Suprapubic skin (tissue), 4 donors: ENCODE data around the gene IL1B. TPM values are rescaled to one million over a fixed set of nuclear protein-coding genes. Genes with fewer than 3 reads are reported as not detected.

Source experiments
- DNase-seq, 2 donors: peaks; one replicate each; pipeline ENCODE4 v3.0.0-alpha.2; 2019; ENCODE audit warnings: low spot score in 2 of 2
- H3K27ac ChIP-seq: fragments of 200-600 bp; sonication (generic); one replicate; pipeline ENCODE4 v1.5.1; 2019
- H3K27me3 ChIP-seq: fragments of 200-600 bp; sonication (generic); one replicate; pipeline ENCODE4 v1.5.1; 2019
- H3K36me3 ChIP-seq: fragments of 200-600 bp; sonication (generic); one replicate; pipeline ENCODE4 v1.5.1; 2019
- H3K4me1 ChIP-seq: fragments of 200-600 bp; sonication (generic); one replicate; pipeline ENCODE4 v1.5.1; 2019
- H3K4me3 ChIP-seq: fragments of 200-600 bp; sonication (generic); one replicate; pipeline ENCODE4 v1.5.1; 2019; ENCODE audit warnings: mild to moderate bottlenecking
- H3K9me3 ChIP-seq: fragments of 200-600 bp; sonication (generic); one replicate; pipeline ENCODE4 v1.5.1; 2019
- CTCF ChIP-seq, 2 donors: fragments of 200-600 bp in 1 of 2; fragments of 450-650 bp in 1 of 2; sonication (generic) in 1 of 2; IDR thresholded peaks; one replicate each; pipeline ENCODE4 v1.5.1; 2016 to 2019; ENCODE audit warnings: antibody characterized with exemption in 2 of 2, mild to moderate bottlenecking in 1 of 2, moderate library complexity in 1 of 2
- EP300 ChIP-seq: sonication (generic); formaldehyde crosslinking; IDR thresholded peaks from one replicate; pipeline ENCODE4 v1.6.1; 2017; ENCODE audit warnings: antibody characterized with exemption
- POLR2A ChIP-seq, 2 donors: fragments of 450-650 bp; IDR thresholded peaks; one replicate each; pipeline ENCODE4 v1.6.1; 2017; ENCODE audit warnings: antibody characterized with exemption in 2 of 2, mild to moderate bottlenecking in 2 of 2, moderate library complexity in 2 of 2
- POLR2AphosphoS5 ChIP-seq, 3 donors: sonication (generic); formaldehyde crosslinking; IDR thresholded peaks; one replicate each; pipeline ENCODE4 v1.6.1; 2017; ENCODE audit warnings: antibody characterized with exemption in 3 of 3
- WGBS: methylation state at CpG from one replicate; pipeline ENCODE4 v1.1.5; 2018; 5-methylcytosine and 5-hydroxymethylcytosine counted together
- total RNA-seq, 4 donors: library from RNA; depleted of rRNA; stranded (reverse); fragments of >200 nt; gene quantifications; one replicate each; pipeline ENCODE4 v1.1.0, GENCODE V29; 2016

The IL1B gene
- total RNA-seq, 4 donors from 2014 or later, result 1.2 TPM; not detected in 3

- Histone ChIP-seq H3K36me3 (no peaks in the 10 kb centered on the region), H3K4me1 (peaks cover 4% of the 10 kb centered on the region), H3K4me3 (no peak overlapping the region), H3K27ac (no peak overlapping the region), H3K9me3 (no peaks in the 10 kb centered on the region), H3K27me3 (no peaks in the 10 kb centered on the region)
- TF ChIP-seq POLR2A (IDR thresholded peaks at IDR 0.05), result no peak
- no peak for TF ChIP-seq POLR2AphosphoS5 (IDR thresholded peaks at IDR 0.05)
- no peak for TF ChIP-seq CTCF (IDR thresholded peaks at IDR 0.05)
- TF ChIP-seq EP300, result no peak
- DNase-seq, result no peak
- 77% methylated on average over 4 of the region's 4 CpGs for WGBS
Observed at GRCh38 chr2:112800881-112801583, 35.5 kb downstream of the IL1B start.

DNA sequence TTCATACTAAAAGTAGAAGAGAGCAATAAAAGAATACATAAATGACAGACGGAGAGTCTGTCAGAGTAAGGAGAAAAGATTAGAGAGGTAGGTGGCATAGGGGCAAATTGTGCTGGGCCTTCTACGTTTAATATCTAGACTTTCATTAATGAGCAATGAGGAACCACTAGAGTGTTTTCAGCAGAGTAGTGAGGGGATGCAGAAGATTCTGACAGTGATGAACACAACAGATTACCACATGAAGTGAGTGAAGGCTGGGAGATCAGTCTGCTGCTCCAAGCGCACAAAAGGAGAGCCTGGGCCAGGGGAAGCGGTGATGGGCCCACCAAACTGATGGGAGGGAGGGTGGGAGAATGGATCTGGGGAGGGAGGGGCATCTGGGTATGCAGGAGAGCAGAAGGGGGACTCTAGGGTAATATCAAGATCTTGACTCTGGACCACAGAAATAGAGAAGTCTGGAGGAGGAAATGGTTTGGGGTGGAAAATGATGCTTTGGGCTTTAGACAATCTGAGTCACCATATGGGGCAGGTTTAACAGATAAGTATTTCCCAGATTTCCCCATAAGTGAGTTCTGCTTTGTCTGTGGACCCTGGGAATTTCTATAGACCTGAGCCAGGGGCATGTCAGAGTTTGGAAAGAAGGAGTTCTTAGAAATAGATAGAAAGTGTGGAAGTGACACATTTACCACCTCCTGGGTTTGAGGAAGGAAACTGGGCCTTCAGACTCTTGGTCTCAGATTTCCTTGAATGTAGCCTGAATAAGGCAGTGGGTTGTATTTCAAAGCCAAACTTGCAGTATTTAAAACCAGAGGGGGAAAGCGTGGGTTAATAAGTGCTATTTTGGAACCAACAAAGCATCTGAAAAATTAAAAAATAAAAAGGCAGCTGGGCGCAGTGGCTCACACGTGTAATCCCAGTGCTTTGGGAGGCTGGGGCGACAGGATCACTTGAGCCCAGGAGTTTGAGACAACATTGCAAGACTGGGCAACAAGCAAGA lies 37.3 kb downstream of the IL1B start:
- H3K36me3 ChIP-seq, result no peaks in the 10 kb centered on the region
- no peaks in the 10 kb centered on the region for H3K9me3 ChIP-seq
- no peaks in the 10 kb centered on the region for H3K27me3 ChIP-seq
- TF ChIP-seq EP300, result no peak
- no peak for TF ChIP-seq CTCF (IDR thresholded peaks at IDR 0.05)
- no peak for TF ChIP-seq POLR2AphosphoS5 (IDR thresholded peaks at IDR 0.05)
- no peak overlapping the region for H3K27ac ChIP-seq
- H3K4me1 ChIP-seq, result peaks cover 18% of the 10 kb centered on the region
- no peak overlapping the region for H3K4me3 ChIP-seq
- no peak for DNase-seq
- 77% methylated on average over 8 of the region's 8 CpGs for WGBS

DNA sequence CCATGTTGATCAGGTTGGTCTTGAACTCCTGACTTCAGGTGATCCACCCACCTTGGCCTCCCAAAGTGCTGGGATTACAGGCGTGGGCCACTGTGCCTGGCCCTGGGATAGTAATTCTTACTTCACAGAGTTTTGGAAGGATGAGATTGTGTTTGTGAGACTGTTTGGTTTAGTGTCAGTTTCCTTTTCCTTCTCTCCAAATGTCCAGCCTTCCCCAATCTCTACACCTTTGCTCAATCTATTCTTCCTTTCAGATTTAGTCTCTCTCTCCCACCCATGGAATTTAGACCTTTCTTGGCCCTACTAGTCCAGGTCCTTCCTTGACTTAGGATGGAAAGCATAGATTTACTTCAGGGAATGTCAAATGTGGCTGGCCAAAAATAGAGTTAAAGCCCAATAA lies 40.1 kb downstream of the IL1B start:
- TF ChIP-seq CTCF (IDR thresholded peaks at IDR 0.05) (no peak), POLR2AphosphoS5 (IDR thresholded peaks at IDR 0.05) (no peak), POLR2A (IDR thresholded peaks at IDR 0.05) (no peak), EP300 (no peak)
- H3K9me3 ChIP-seq, result no peaks in the 10 kb centered on the region
- 0% methylated on average over 1 of the region's 1 CpG for WGBS
- H3K27ac ChIP-seq, result no peak overlapping the region
- no peaks in the 10 kb centered on the region for H3K36me3 ChIP-seq
- no peak overlapping the region for H3K4me3 ChIP-seq
- peaks cover 25% of the 10 kb centered on the region for H3K4me1 ChIP-seq
- H3K27me3 ChIP-seq, result no peaks in the 10 kb centered on the region
- no peak for DNase-seq

- Histone ChIP-seq H3K9me3 (no peaks in the 10 kb centered on the region), H3K27me3 (no peaks in the 10 kb centered on the region), H3K4me1 (peaks cover 28% of the 10 kb centered on the region), H3K4me3 (no peak overlapping the region), H3K27ac (no peak overlapping the region), H3K36me3 (no peaks in the 10 kb centered on the region)
- TF ChIP-seq CTCF (IDR thresholded peaks at IDR 0.05) (no peak), POLR2A (IDR thresholded peaks at IDR 0.05) (no peak), EP300 (no peak), POLR2AphosphoS5 (IDR thresholded peaks at IDR 0.05) (no peak)
- DNase-seq, result no peak
- 33% methylated on average over 1 of the region's 1 CpG for WGBS
Observed at GRCh38 chr2:112795774-112796173, 40.8 kb downstream of the IL1B start.

GRCh38 chr2:112794841-112795240 lies 41.7 kb downstream of the IL1B start:
- DNase-seq, result no peak
- H3K9me3 ChIP-seq, result no peaks in the 10 kb centered on the region
- H3K27me3 ChIP-seq, result no peaks in the 10 kb centered on the region
- peak overlapping the region; percentile 19 for H3K27ac ChIP-seq
- peaks cover 28% of the 10 kb centered on the region for H3K4me1 ChIP-seq
- TF ChIP-seq POLR2AphosphoS5 (IDR thresholded peaks at IDR 0.05) (no peak), POLR2A (IDR thresholded peaks at IDR 0.05) (no peak), EP300 (no peak), CTCF (IDR thresholded peaks at IDR 0.05) (no peak)
- no peaks in the 10 kb centered on the region for H3K36me3 ChIP-seq
- H3K4me3 ChIP-seq, result no peak overlapping the region
- WGBS, result 33% methylated on average over 3 of the region's 3 CpGs
